Liver (tissue), 9 donors: ENCODE measurements around the gene TP63. TPM values are rescaled to one million over a fixed set of nuclear protein-coding genes. Genes with fewer than 3 reads are reported as not detected.

ENCODE experiments used
- DNase-seq: peaks from one replicate; pipeline ENCODE4 v3.0.0-alpha.2; 2017; ENCODE audit warnings: low spot score
- H3K27ac ChIP-seq, 2 donors: one replicate each; pipeline ENCODE4 v1.7.0; 2013; ENCODE audit warnings: inconsistent platforms in 2 of 2, low read length in 2 of 2, control low read depth in 1 of 2, low read depth in 1 of 2, mild to moderate bottlenecking in 1 of 2
- H3K27me3 ChIP-seq, 4 donors: one replicate each; pipeline versions ENCODE4 v1.6.1 to v1.7.0; 2013; ENCODE audit warnings: low read length in 3 of 4, inconsistent platforms in 1 of 4, mild to moderate bottlenecking in 1 of 4, moderate library complexity in 1 of 4; ENCODE audit not compliant: control insufficient read depth in 4 of 4, insufficient read depth in 4 of 4
- H3K36me3 ChIP-seq, 4 donors: one replicate each; pipeline versions ENCODE4 v1.6.1 to v1.7.0; 2013; ENCODE audit warnings: low read length in 3 of 4, mild to moderate bottlenecking in 3 of 4, low read depth in 1 of 4, moderate library complexity in 1 of 4; ENCODE audit not compliant: control insufficient read depth in 4 of 4, insufficient read depth in 3 of 4
- H3K4me1 ChIP-seq, 4 donors: one replicate each; pipeline versions ENCODE4 v1.6.1 to v1.7.0; 2013; ENCODE audit warnings: low read length in 3 of 4, mild to moderate bottlenecking in 3 of 4, moderate library complexity in 1 of 4; ENCODE audit not compliant: control insufficient read depth in 4 of 4, insufficient read depth in 4 of 4
- H3K4me3 ChIP-seq, 3 donors: one replicate each; pipeline versions ENCODE4 v1.6.1 to v1.7.0; 2013; ENCODE audit warnings: low read length in 3 of 3, control low read depth in 1 of 3, low read depth in 1 of 3, mild to moderate bottlenecking in 1 of 3
- H3K9ac ChIP-seq, 2 donors: one replicate each; pipeline ENCODE4 v1.7.0; 2013; ENCODE audit warnings: low read length in 2 of 2, mild to moderate bottlenecking in 2 of 2, moderate library complexity in 2 of 2, control low read depth in 1 of 2, low read depth in 1 of 2
- H3K9me3 ChIP-seq, 4 donors: one replicate each; pipeline versions ENCODE4 v1.6.1 to v1.7.0; 2013; ENCODE audit warnings: low read length in 3 of 4; ENCODE audit not compliant: control insufficient read depth in 4 of 4
- CTCF ChIP-seq: fragments of 150-350 bp; IDR thresholded peaks from 2 replicates; pipeline ENCODE4 v1.5.1; 2017; ENCODE audit warnings: improper control_type of control experiment, low read depth, low read length; ENCODE audit not compliant: missing input control
- EGR1 ChIP-seq, 2 donors: IDR thresholded peaks; 2 replicates each; pipeline ENCODE4 v1.6.1; 2016 to 2018; ENCODE audit warnings: antibody characterized with exemption in 2 of 2, low read depth in 2 of 2
- FOXA1 ChIP-seq: IDR thresholded peaks from 2 replicates; pipeline ENCODE4 v1.6.1; 2016; ENCODE audit warnings: antibody characterized with exemption
- FOXA2 ChIP-seq: IDR thresholded peaks from 2 replicates; pipeline ENCODE4 v1.6.1; 2016; ENCODE audit warnings: antibody characterized with exemption
- GABPA ChIP-seq, 2 donors: IDR thresholded peaks in 1 of 2; conservative IDR thresholded peaks in 1 of 2; 2 replicates each; pipeline ENCODE4 v1.6.1; 2016; ENCODE audit warnings: antibody characterized with exemption in 2 of 2, mild to moderate bottlenecking in 1 of 2, moderate library complexity in 1 of 2
- HNF4A ChIP-seq, 2 donors: conservative IDR thresholded peaks; 2 replicates each; pipeline ENCODE4 v1.6.1; 2016; ENCODE audit warnings: antibody characterized with exemption in 2 of 2, mild to moderate bottlenecking in 2 of 2
- MAX ChIP-seq: IDR thresholded peaks from 2 replicates; pipeline ENCODE4 v1.6.1; 2016; ENCODE audit warnings: antibody characterized with exemption
- NR2F2 ChIP-seq: IDR thresholded peaks from 2 replicates; pipeline ENCODE4 v1.6.1; 2016; ENCODE audit warnings: antibody characterized with exemption
- RAD21 ChIP-seq, 2 donors: IDR thresholded peaks; 2 replicates each; pipeline ENCODE4 v1.6.1; 2016; ENCODE audit warnings: antibody characterized with exemption in 2 of 2, mild to moderate bottlenecking in 2 of 2
- REST ChIP-seq: IDR thresholded peaks from 2 replicates; pipeline ENCODE4 v1.6.1; 2016; ENCODE audit warnings: antibody characterized with exemption, mild to moderate bottlenecking
- RXRA ChIP-seq, 2 donors: IDR thresholded peaks; 2 replicates each; pipeline ENCODE4 v1.6.1; 2017 to 2018; ENCODE audit warnings: antibody characterized with exemption in 2 of 2, mild to moderate bottlenecking in 1 of 2
- SP1 ChIP-seq: IDR thresholded peaks from 2 replicates; pipeline ENCODE4 v1.6.1; 2018; ENCODE audit warnings: antibody characterized with exemption, mild to moderate bottlenecking
- TAF1 ChIP-seq: conservative IDR thresholded peaks from 2 replicates; pipeline ENCODE4 v1.6.1; 2016; ENCODE audit warnings: antibody characterized with exemption, mild to moderate bottlenecking
- YY1 ChIP-seq: IDR thresholded peaks from 2 replicates; pipeline ENCODE4 v1.6.1; 2016; ENCODE audit warnings: antibody characterized with exemption, mild to moderate bottlenecking
- ZBTB33 ChIP-seq: IDR thresholded peaks from 2 replicates; pipeline ENCODE4 v1.6.1; 2016; ENCODE audit warnings: antibody characterized with exemption
- WGBS: extraction: QIAGEN DNeasy Blood & Tissue Kit; methylation state at CpG from one replicate; pipeline ENCODE4 v1.1.7; 2013; 5-methylcytosine and 5-hydroxymethylcytosine counted together
- polyA plus RNA-seq, 2 donors: library from polyadenylated mRNA; stranded (reverse) in 1 of 2; unstranded in 1 of 2; fragments of 200-250 nt in 1 of 2; fragments of >200 nt in 1 of 2; fragmentation: Nextera tagmentation in 1 of 2; extraction: Ambion mirVana in 1 of 2; gene quantifications; one replicate each; pipeline versions ENCODE4 v1.2.1 to v1.2.3, GENCODE V29; 2013 to 2015
- total RNA-seq, 2 donors: library from RNA; depleted of rRNA; stranded (reverse); fragments of >200 nt; gene quantifications; one replicate each; pipeline ENCODE4 v1.2.3, GENCODE V29; 2014
- donor health status: healthy.
- donor health status: healthy.
- donor health status: healthy.
- donor health status: healthy.
- donor health status: healthy.

TP63 gene
- total and polyA plus RNA-seq, 4 donors, result under 0.01 to 0.08 (median 0.05) TPM; not detected in 1

- Histone ChIP-seq H3K4me3 (no peak overlapping the region), H3K36me3 (no peaks in the 10 kb centered on the region), H3K4me1 (no peaks in the 10 kb centered on the region), H3K9ac (no peak overlapping the region), H3K9me3 (no peaks in the 10 kb centered on the region), H3K27me3 (no peaks in the 10 kb centered on the region), H3K27ac (no peak overlapping the region)
- no peak for DNase-seq
- WGBS, result 90% methylated on average over 5 of the region's 5 CpGs
- TF ChIP-seq FOXA2 (no peak), RXRA (IDR thresholded peaks at IDR 0.05) (no peak), REST (no peak), FOXA1 (no peak), EGR1 (IDR thresholded peaks at IDR 0.05; ENCODE audit: low read depth in 2 of 2) (no peak), HNF4A (conservative IDR thresholded peaks at IDR 0.05) (no peak), CTCF (no peak), YY1 (no peak), GABPA (IDR thresholded peaks at IDR 0.05 in 1 of 2, conservative IDR thresholded peaks at IDR 0.05 in 1 of 2) (no peak)
Measured at GRCh38 chr3:189778340-189778950, 147.3 kb downstream of the TP63 start.

- TF ChIP-seq NR2F2, result no peak
- TF ChIP-seq HNF4A (conservative IDR thresholded peaks at IDR 0.05), result no peak
- no peak for TF ChIP-seq REST
- no peak for TF ChIP-seq RAD21 (IDR thresholded peaks at IDR 0.05)
- TF ChIP-seq FOXA1, result no peak
- no peak for TF ChIP-seq ZBTB33
- TF ChIP-seq TAF1, result no peak
- no peak for TF ChIP-seq SP1
- no peak for TF ChIP-seq EGR1 (IDR thresholded peaks at IDR 0.05; ENCODE audit: low read depth in 2 of 2)
- no peak for TF ChIP-seq RXRA (IDR thresholded peaks at IDR 0.05)
- no peak for TF ChIP-seq MAX
- H3K4me1 ChIP-seq, result no peaks in the 10 kb centered on the region
- no peaks in the 10 kb centered on the region for H3K27me3 ChIP-seq
- H3K4me3 ChIP-seq, result no peak overlapping the region
- H3K36me3 ChIP-seq, result no peaks in the 10 kb centered on the region
- H3K9ac ChIP-seq, result no peak overlapping the region
- DNase-seq, result no peak
- 86% methylated on average over 3 of the region's 3 CpGs for WGBS
- H3K27ac ChIP-seq, result no peak overlapping the region
- no peaks in the 10 kb centered on the region for H3K9me3 ChIP-seq
Measured at GRCh38 chr3:189779166-189779565, 148.0 kb downstream of the TP63 start.
